Transverse colon (tissue), 4 donors: ENCODE results near the gene ATF2. TPM values are rescaled to one million over a fixed set of nuclear protein-coding genes. Genes with fewer than 3 reads are reported as not detected.
"Not testable (repeated sequence)": the region's sequence is repeated elsewhere in the genome, so short reads cannot be mapped to it uniquely, and the experiment has no call there.

Source experiments
- DNase-seq: peaks from one replicate; pipeline ENCODE4 v3.0.0-alpha.2; 2019
- H3K27ac ChIP-seq, 4 donors: fragments of 200-600 bp; sonication (generic); 2 replicates each; pipeline ENCODE4 v1.5.1; 2016 to 2018; ENCODE audit warnings: inconsistent platforms in 4 of 4
- H3K27me3 ChIP-seq: fragments of 200-600 bp; sonication (generic); 2 replicates; pipeline ENCODE4 v1.5.1; 2017; ENCODE audit warnings: inconsistent platforms
- H3K36me3 ChIP-seq, 4 donors: fragments of 200-600 bp; sonication (generic); 2 replicates each; pipeline ENCODE4 v1.5.1; 2017 to 2019; ENCODE audit warnings: inconsistent platforms in 4 of 4
- H3K4me1 ChIP-seq, 4 donors: fragments of 200-600 bp; sonication (generic); 2 replicates each; pipeline ENCODE4 v1.5.1; 2017 to 2020; ENCODE audit warnings: inconsistent platforms in 4 of 4
- H3K4me3 ChIP-seq, 4 donors: fragments of 200-600 bp; sonication (generic); 1 replicate in 1 of 4; 2 replicates in 3 of 4; pipeline versions ENCODE4 v1.5.1 to v1.6.1; 2017 to 2019; ENCODE audit warnings: inconsistent platforms in 4 of 4
- H3K9me3 ChIP-seq, 2 donors: fragments of 200-600 bp; sonication (generic); 2 replicates each; pipeline ENCODE4 v1.5.1; 2017 to 2019; ENCODE audit warnings: inconsistent platforms in 2 of 2
- CTCF ChIP-seq, 5 experiments: fragments of 200-600 bp in 3 of 5; fragments of 450-650 bp in 2 of 5; sonication (generic) in 3 of 5; IDR thresholded peaks; 1 replicate in 2 of 5; 2 replicates in 3 of 5; pipeline ENCODE4 v1.5.1; 2016 to 2017; ENCODE audit warnings: antibody characterized with exemption in 5 of 5, inconsistent platforms in 3 of 5, mild to moderate bottlenecking in 2 of 5, moderate library complexity in 1 of 5
- EP300 ChIP-seq: sonication (generic); formaldehyde crosslinking; IDR thresholded peaks from one replicate; pipeline ENCODE4 v1.6.1; 2017; ENCODE audit warnings: antibody characterized with exemption, low read depth
- POLR2A ChIP-seq: fragments of 450-650 bp; IDR thresholded peaks from one replicate; pipeline ENCODE4 v1.6.1; 2016; ENCODE audit warnings: antibody characterized with exemption, mild to moderate bottlenecking, moderate library complexity
- POLR2AphosphoS5 ChIP-seq, 3 donors: sonication (generic); formaldehyde crosslinking; IDR thresholded peaks; one replicate each; pipeline ENCODE4 v1.6.1; 2016; ENCODE audit warnings: antibody characterized with exemption in 3 of 3
- WGBS, 2 donors: methylation state at CpG; one replicate each; pipeline ENCODE4 v1.1.5; 2018; ENCODE audit warnings: low coverage in 1 of 2; 5-methylcytosine and 5-hydroxymethylcytosine counted together
- in situ Hi-C, 4 donors: fragments of 200-750 bp; cut with MboI; loops; one replicate each; pipeline versions ENCODE4 v1.15.0 to v1.15.1; 2017; ENCODE audit warnings: low sequenced_read_pairs in 3 of 4, low pct_ligation_motif_present in 1 of 4, low pct_unique_long_range_greater_than_20kb in 1 of 4
- intact Hi-C: fragments of 100-400 bp; cut with DNase I; formaldehyde crosslinking; loops from one replicate; pipeline ENCODE4 v1.15.1; 2023; ENCODE audit warnings: low total_unique reads
- total RNA-seq, 4 donors: library from RNA; depleted of rRNA; stranded (reverse); fragments of >200 nt; gene quantifications; one replicate each; pipeline ENCODE4 v1.1.0, GENCODE V29; 2016

The ATF2 gene
- total RNA-seq, 4 donors from 2014 or later: 20.2 to 52.9 (median 30.0) TPM

- TF ChIP-seq POLR2AphosphoS5 (IDR thresholded peaks at IDR 0.05) (no peak), POLR2A (no peak), CTCF (IDR thresholded peaks at IDR 0.05) (no peak), EP300 (no peak)
These were observed 36.8 kb downstream of the ATF2 start for GRCh38 chr2:175131252-175131651.

GRCh38 chr2:175126661-175127060 is 41.3 kb downstream of the ATF2 start:
- in situ Hi-C loops (no loop called here), intact Hi-C loops (no loop called here)
- 71 to 97% methylated on average over 1 of the region's 1 CpG for WGBS, 2 donors
- H3K4me1 ChIP-seq: peaks cover 0 to 8% (median 0%) of the 10 kb centered on the region in 4 donors
- no peak overlapping the region for H3K4me3 ChIP-seq
- DNase-seq: no peak
- no peak overlapping the region for H3K27ac ChIP-seq
- H3K36me3 ChIP-seq: peaks cover 0 to 18% (median 2%) of the 10 kb centered on the region in 4 donors
- H3K27me3 ChIP-seq: no peaks in the 10 kb centered on the region
- no peaks in the 10 kb centered on the region for H3K9me3 ChIP-seq
- no peak for TF ChIP-seq POLR2A
- no peak for TF ChIP-seq POLR2AphosphoS5 (IDR thresholded peaks at IDR 0.05)
- no peak for TF ChIP-seq EP300
- TF ChIP-seq CTCF (IDR thresholded peaks at IDR 0.05): no peak

More at GRCh38 chr2:175131252-175131651, 36.8 kb downstream of the ATF2 start:
- no peak for DNase-seq
- Histone ChIP-seq H3K4me1 (peaks cover 0 to 19% (median 0%) of the 10 kb centered on the region in 4 donors), H3K36me3 (peaks cover 0 to 18% (median 2%) of the 10 kb centered on the region in 4 donors), H3K27ac (no peak overlapping the region), H3K4me3 (no peak overlapping the region), H3K27me3 (no peaks in the 10 kb centered on the region), H3K9me3 (no peaks in the 10 kb centered on the region)
- in situ Hi-C loops (no loop called here), intact Hi-C loops (no loop called here)
- 66 to 71% methylated on average over 2 of the region's 2 CpGs for WGBS, 2 donors

GRCh38 chr2:175123254-175123653 is 44.7 kb downstream of the ATF2 start:
- TF ChIP-seq EP300 (no peak), POLR2AphosphoS5 (IDR thresholded peaks at IDR 0.05) (no peak), CTCF (IDR thresholded peaks at IDR 0.05) (no peak), POLR2A (no peak)
- no peaks in the 10 kb centered on the region for H3K36me3 ChIP-seq
- no peaks in the 10 kb centered on the region for H3K4me1 ChIP-seq
- no peak overlapping the region for H3K27ac ChIP-seq
- intact Hi-C loops (no loop called here), in situ Hi-C loops (loop anchor here in 3 of 4 donors (25.0 kb wide), 1 partner anchor 164 kb away; no protein-coding TSS in a partner anchor)
- WGBS, 2 donors: 96 to 100% methylated on average over 3 of the region's 3 CpGs
- DNase-seq: no peak
- no peaks in the 10 kb centered on the region for H3K27me3 ChIP-seq
- H3K4me3 ChIP-seq: no peak overlapping the region
- no peaks in the 10 kb centered on the region for H3K9me3 ChIP-seq

- no peaks in the 10 kb centered on the region for H3K9me3 ChIP-seq
- no peak for DNase-seq
- intact Hi-C loops: loop anchor here (5.0 kb wide), 1 partner anchor 171 kb away; no protein-coding TSS in a partner anchor
- H3K27ac ChIP-seq: no peak overlapping the region
- in situ Hi-C loops: loop anchor here in 3 of 4 donors (25.0 kb wide), 1 partner anchor 176 kb away; no protein-coding TSS in a partner anchor
- peaks cover 0 to 33% (median 9%) of the 10 kb centered on the region in 4 donors for H3K36me3 ChIP-seq
- no peak for TF ChIP-seq EP300
- no peak for TF ChIP-seq POLR2AphosphoS5 (IDR thresholded peaks at IDR 0.05)
- peak; percentile 66 to 77 (median 76) for TF ChIP-seq CTCF (IDR thresholded peaks at IDR 0.05)
- WGBS, 2 donors: 78 to 95% methylated on average over 3 of the region's 3 CpGs
- H3K4me1 ChIP-seq: no peaks in the 10 kb centered on the region
- H3K27me3 ChIP-seq: no peaks in the 10 kb centered on the region
- no peak overlapping the region for H3K4me3 ChIP-seq
These were observed 56.8 kb downstream of the ATF2 start for GRCh38 chr2:175111200-175111657.

- in situ Hi-C loops: loop anchor here in 3 of 4 donors (25.0 kb wide), 1 partner anchor 179 kb away; no protein-coding TSS in a partner anchor
- H3K36me3 ChIP-seq: peaks cover 0 to 11% (median 3%) of the 10 kb centered on the region in 4 donors
- H3K27me3 ChIP-seq, intact Hi-C loops, H3K4me1 ChIP-seq, DNase-seq, H3K27ac ChIP-seq, H3K9me3 ChIP-seq, H3K4me3 ChIP-seq: not testable (repeated sequence)
- 99% methylated on average over 14 of the region's 39 CpGs; no CpG with 5 or more reads in 1 of the 2 donors for WGBS, 2 donors
These were observed 59.9 kb downstream of the ATF2 start for GRCh38 chr2:175108091-175108490.
